ENCODE measurements around the gene TTC17.

- TF ChIP-seq POLR2A (IDR thresholded peaks at IDR 0.05; ENCODE audit: low read depth, low read length) (no peak), TAF1 (IDR thresholded peaks at IDR 0.05; ENCODE audit: low read depth, low read length) (no peak), SPI1 (IDR thresholded peaks at IDR 0.05; ENCODE audit: low read depth, low read length) (no peak), POU2F2 (IDR thresholded peaks at IDR 0.05; ENCODE audit: low read depth, low read length) (no peak), POLR2AphosphoS5 (IDR thresholded peaks at IDR 0.05; ENCODE audit: low read depth, low read length) (no peak), PAX5 (IDR thresholded peaks at IDR 0.05; ENCODE audit: insufficient read depth, low read length, severe bottlenecking) (no peak)
Observed at GRCh38 chr11:43541993-43542392, 183.3 kb downstream of the TTC17 start.

Data from GM12891 (cell line).